CD4-positive, alpha-beta T cell treated with Interleukin-10 for 1 hour (primary cell): ENCODE measurements around the gene TMEM132D.
"Not testable (repeated sequence)": the region's sequence is repeated elsewhere in the genome, so short reads cannot be mapped to it uniquely, and the experiment has no call there.

Source experiments
- DNase-seq: peaks from one replicate; pipeline ENCODE4 v3.0.0-alpha.2; 2020

The TMEM132D gene

DNA sequence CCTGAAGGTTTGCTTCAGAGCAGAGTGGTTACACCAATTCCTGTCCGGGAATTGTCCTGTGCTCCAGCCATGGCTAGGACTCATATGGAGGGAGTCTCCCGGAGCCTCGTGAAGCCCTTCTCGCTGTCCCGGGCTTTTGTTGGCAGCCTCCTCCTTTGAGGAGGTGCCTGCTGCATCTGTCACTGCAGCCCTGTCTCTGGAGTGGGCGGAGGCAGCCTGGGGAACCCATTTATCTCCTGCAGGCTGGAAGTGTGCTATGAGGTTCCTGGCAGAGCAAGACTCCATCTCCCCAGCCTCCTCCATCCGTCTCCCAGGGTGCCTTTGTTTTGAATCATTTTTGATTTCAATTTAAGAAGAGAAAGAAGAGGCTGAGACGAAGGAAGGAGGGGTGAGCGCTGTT lies 695.3 kb downstream of the TMEM132D start:
- DNase-seq: no peak

DNA sequence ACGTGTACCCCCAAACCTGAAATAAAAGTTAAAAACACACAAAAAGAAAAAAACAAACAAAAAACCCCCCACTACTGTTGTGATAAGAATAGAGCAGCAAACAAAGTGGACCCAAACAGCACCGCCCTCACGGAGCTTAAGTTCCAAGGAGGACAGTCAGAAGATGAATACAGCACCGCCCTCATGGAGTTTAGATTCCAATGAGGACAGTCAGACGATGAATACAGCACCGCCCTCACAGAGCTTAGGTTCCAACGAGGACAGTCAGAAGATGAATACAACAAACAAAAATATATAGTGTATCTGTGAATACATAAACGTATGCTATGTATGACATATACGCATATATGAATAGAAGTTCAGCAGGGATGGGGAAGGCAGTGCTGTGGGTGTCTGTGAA lies 696.7 kb downstream of the TMEM132D start:
- DNase-seq: no peak

DNA sequence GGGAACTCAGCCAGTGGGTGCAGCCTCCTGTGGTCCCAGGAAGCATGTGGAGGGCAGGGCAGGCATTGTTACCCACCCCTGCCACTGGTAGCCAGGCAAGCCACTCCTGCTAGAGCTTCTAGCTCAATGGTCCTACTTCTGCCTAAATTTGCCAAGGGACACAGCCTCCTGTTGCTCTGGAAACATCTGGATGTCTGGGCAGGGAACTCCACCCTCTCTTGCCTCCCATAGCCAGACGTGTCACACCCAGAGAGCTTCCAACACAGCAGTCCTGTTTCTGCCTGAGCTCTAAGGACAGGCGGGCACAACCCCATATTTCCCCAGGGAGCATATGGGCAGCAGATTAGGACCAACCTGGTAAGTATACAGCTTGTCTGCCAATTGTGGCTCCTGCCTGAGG lies 700.4 kb downstream of the TMEM132D start:
- no peak for DNase-seq

DNA sequence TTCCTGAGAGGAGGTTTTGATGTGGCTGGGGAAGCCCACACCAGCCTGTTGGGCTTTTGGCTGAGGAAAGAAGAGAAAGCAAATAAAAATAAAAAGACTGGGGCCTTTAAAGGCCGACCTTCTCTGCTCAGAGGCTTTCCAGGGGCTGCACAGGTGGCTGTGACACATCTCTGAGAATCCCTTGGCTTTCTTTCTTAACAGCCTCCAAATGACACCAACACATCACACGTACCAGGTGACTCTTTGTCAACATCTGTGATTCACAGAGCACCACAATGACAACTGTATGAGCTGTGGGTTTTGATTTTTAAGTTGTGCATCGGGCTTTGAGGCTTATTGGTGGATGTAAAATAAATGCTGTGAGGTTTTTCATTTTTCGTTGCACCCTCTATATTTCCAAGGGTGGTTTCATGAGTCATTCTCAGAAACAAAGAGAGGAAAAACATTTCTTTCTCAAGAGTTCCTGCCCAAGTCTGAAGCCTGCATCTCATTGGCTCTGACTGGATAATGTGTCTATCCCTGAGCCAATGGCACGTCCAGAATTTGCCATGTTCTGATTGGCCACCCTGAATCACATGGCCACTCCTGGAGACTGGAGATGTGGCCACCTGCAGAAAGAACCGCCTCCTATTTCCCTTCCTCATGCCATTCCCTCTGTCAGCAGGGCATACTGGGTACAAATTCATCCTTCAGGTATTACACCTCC lies 701.6 kb downstream of the TMEM132D start:
- no peak for DNase-seq

DNA sequence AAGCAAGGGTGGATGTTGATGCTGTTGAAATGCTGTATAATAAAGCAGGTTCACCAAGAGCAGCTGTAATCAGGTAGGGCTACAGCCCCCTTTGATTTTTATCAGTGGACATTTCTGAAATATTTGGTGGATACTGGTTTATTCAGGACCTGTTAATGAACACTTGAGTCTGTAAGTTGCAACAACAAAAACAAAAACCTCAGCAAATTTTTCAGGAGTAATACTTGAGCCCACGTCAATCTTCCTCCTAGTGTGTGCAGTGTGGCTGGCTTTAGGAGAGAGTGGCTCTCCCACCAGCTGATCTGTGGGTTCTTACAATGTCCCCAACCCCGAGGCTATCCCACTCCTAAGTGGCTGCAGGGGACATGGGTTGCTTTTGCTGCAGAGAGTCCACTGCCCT lies 702.8 kb downstream of the TMEM132D start:
- no peak for DNase-seq

DNA sequence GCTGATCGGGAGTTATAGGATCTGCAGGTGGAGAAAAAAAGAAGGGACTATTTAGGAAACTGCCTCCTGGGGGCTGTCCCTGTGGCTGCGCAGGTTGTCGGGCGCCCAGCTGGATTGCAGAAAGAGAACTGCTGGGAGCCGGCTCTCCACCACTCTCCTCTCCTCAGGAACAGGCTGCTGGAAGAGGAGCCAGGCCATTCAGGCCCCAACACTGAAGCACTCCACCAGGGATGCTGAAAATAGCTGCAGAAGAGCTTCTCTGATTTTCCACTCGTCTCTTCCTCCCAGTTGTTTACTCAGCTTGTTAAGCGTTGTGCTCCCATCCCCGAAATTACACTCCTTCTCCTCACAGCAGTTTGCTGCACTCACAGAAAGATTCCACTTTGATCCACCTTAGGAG lies 703.2 kb downstream of the TMEM132D start:
- no peak for DNase-seq

DNA sequence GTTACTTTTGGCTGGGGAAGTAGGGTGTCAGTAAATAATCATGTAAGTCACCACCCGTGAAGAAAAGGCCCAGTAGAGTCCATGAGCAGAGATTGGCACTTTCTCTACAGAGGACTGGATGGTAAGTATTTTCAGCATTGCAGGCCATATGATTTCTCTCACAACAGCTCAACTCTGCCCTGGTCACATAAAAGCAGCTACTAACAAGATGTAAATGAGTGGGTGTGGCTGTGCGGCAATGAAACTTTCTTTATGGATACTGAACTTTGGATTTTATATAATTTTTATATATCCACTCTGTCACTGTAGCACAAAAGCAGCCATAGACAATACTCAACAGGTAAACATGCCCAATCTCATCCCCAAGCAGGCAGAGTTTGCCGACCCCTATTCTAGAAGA lies 706.9 kb downstream of the TMEM132D start:
- DNase-seq: no peak

DNA sequence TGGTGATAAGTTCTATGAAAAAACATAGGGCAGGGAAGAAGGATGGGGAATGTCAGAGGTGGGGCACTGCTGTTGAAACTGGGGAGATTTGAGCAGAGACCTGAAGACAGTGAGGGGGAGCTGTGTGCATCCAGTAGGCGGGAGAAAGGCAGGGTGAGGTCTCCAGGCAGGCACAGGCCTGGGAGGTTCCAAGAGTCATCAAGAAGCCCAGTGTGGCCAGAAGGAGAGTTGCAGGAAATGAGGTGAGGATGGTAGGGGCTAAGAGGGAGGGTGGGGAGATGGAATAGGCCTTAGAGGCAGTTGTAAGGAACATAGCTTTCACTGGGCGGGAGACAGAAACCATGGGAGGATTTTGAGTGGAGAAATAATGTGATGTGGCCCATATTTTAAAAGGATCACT lies 708.7 kb downstream of the TMEM132D start:
- DNase-seq: no peak

DNA sequence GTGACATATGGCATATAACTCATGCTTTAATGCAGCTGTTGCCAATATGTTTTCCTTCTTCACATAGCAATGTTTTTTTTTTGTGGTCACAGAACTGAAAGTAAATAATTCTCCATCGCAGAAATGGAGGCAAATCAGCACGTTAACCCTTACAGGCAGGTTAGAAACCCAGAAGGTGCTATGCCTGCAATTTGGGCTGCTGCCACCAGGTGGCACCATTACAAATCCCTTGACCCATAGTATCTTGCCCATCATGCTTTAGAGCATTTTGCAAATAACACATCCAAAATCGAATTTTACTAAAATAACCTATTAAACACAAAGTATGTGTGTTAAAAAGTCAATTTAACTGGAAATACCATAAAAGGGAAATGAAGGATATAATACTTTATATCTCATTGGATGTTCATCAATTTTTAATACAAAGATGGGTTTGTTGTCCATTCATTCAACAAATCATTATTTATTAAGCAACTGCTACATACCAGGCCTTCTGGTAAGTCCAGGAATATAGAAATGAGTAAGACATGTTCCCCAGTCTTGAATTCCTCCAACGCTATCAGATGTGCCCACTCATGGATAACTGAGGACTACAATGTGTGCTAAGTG lies 710.5 kb downstream of the TMEM132D start:
- no peak for DNase-seq

DNA sequence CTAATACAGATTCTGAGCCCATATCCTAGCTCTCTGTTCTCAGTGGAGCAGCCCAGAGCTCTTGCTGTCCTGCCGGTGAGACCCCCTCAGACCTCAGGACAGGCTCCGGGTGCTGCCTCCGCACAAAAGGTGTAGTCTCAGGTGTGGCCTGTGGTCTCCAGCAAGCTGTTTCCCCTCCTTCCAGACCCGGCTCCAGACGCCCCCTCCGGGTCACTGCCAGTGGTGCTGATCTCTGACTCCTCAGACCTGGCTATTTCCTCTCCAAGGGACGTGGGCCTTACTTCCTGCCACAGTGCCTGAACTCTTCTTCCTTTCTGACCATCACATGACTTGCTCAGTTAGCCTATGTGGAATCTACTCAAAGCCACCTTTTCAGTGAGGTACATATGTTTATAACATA lies 713.0 kb downstream of the TMEM132D start:
- DNase-seq: no peak

DNA sequence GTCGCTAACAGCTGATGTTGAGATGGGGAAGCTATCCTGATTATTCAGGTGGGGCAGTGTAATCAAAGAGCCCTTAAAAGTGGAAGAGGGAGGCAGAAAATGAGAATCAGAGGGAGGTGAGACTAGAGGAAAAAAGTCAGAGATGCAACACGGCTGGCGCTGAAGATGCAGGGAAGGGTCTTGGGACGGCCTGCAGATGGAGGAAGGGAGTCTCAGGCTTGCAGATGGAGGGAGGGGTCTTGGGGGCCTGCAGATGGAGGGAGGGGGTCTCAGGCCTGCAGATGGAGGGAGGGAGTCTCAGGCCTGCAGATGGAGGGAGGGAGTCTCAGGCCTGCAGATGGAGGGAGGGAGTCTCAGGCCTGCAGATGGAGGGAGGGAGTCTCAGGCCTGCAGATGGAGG lies 713.9 kb downstream of the TMEM132D start:
- not testable (repeated sequence) for DNase-seq

DNA sequence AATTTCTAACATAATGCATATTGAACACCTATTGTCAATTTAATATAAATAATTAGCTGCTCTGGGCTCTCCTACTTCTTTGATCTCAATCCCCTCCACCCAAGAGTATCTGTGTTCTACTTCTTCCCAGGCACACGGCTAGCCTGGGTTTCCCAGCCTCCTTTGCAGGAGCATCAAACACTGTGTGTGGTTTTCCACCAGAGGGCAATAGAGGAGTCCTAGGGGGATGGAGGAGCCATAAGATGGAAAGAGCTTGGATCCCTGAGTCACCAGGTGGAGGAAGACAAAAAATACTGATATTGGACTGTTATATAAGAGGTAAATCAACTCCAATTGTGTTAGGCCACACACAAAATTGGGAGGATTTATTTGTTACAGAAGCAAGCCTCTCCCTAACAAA lies 716.9 kb downstream of the TMEM132D start:
- DNase-seq: no peak

DNA sequence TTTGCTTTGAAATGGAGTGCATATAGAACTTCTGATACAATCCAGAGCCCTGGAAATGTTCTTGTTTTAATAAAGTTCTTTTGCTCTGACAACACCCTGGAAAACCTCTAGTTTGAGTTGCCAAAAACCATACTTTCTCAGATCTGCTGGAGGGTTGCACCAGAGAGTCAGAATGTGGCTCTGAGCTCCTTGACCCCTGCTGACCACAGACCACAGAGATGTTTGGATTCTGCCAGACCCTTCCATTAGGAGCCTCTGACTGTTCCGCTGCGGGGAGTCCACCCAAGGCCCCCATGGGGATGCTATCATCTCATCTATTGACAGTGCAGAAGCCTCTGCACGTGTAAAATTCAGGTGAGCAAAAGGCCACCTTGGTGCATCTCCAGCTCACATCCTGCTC lies 718.0 kb downstream of the TMEM132D start:
- DNase-seq: no peak

DNA sequence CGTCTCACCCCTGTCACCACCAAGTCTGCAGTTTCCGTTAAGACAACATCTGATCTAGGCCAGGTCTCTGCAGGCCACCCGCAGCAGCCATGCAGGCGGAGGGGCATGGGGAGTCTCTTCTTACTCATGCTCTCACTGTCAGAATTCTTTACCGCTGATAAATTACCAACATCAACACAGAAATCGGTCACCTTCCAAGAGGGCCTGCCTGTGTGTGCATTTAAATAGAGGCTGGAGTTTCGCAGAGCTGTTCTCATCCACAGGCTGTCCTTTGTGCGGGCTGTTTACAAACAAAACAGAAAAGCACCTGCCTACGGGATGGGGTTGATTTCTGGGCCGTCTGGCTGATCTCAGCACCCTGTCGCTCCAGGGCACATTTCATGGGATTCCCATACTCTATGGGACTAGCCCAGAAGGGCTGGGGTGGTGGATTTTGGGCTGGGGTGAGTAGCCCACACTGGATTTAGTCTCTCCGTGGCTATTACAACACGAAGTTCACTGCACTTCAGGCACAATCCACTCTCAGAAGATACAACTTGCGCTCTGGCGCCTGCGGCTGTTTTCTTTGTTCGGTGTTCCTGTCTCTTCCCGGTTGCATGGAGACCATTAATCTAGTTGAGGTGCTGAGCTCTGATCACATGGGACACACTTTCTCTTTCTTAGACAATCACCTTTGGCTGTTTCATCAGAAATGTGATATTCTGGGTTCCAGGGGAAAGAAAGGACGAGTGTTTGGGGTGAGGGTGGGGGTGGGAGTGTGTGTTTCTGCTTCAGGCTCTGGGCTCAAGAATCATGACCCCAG lies 719.5 kb downstream of the TMEM132D start:
- DNase-seq: no peak

DNA sequence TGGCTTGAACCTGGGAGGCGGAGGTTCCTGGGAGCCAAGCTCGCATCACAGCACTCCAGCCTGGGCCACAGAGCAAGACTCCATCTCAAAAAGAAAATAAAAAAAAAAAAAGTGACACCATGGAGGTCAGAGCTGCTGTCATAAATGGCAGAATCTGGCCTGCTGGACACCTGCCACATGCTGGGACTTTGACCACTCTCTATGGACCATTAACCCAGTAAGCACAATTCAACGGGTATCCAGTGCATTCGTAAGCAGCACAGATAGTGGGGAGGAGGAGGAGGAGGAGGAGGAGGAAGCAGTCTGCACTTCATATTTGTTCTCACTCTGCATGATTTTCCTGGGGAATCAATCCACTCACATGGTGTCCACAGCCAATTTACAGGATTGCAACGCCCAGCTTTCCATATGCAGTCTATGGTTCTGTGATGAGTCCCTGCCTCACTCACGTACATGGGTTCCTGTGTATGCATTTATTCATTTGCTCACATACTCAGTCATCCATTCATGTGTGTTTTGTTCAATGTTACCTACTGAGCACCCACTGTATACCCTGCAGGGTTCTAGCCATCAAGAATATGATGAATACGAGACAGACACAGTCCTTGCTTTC lies 723.8 kb downstream of the TMEM132D start:
- no peak for DNase-seq

DNA sequence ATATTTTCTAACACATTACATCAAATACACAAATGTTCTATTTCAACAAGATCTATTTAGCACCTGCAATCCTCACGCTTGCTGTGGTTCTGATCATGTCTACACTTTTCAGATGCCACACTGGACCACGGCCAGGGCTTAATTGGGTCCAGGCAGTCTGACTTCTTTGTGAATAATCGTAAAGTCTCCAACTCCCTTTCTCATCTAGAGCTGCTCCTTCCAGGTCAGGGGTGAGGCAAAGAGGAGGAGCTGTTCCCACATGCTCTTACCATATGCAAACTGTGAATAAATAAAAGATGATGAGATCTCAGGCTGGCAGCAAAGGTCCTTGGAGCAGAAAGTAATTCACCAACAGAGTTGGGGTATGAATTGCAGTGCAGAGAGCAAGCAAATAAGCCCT lies 733.9 kb downstream of the TMEM132D start:
- DNase-seq: no peak

DNA sequence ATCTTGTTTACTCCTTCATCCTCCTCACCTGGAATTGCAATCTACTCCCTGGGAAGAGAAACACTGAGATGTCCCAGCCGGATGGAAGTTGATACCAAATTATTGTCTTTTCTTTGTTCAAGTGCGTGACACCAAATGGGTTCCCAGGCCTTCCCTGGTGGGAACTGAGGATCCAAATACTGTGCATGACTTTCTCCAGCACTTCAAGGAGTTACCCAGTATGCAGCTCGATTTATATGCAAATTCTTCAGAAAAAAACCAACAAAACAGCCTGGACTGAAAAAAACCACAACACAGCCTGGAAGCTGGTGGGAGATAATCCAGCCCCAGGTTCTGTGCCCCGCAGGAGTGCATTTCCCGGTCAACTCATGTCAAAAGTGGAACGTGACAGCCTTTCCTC lies 740.0 kb downstream of the TMEM132D start:
- DNase-seq: no peak

DNA sequence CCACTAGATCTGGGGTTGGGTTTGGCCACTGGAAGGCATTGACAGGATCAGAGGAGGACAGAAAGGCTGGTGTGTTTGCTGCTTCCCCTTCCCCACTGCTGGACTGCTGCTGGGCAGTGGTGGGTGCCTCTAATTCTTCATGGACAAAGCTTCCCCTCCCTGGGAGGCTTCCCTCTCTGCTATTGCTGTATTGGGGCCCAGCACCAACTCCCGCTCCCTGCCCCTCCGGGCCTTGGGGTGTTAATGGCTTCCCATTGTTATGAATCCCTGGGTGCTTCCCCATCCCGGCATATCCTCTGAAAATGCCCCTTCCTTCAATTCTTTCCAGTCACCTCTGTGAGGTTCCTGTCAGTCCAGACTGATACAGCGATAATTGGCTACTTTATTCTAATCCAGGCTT lies 740.4 kb downstream of the TMEM132D start:
- DNase-seq: no peak

DNA sequence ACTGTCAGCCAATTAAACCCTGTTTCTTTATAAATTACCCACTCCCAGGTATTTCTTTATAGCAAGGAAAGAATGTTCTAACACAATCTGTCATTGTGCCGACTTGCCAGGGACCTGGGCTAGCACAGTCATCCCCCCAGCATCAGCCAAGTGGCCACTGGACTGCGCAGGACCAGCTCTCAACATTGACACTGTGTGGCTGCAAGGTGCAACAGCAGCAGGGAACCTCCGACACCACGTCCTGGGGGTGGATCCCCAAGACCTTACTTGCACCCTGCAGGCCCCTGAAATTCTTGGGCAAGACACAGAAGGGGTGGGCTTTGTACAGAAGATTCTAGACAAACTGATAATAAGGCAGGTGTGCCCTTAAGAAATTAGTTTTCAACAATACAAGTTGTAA lies 741.0 kb downstream of the TMEM132D start:
- DNase-seq: no peak

DNA sequence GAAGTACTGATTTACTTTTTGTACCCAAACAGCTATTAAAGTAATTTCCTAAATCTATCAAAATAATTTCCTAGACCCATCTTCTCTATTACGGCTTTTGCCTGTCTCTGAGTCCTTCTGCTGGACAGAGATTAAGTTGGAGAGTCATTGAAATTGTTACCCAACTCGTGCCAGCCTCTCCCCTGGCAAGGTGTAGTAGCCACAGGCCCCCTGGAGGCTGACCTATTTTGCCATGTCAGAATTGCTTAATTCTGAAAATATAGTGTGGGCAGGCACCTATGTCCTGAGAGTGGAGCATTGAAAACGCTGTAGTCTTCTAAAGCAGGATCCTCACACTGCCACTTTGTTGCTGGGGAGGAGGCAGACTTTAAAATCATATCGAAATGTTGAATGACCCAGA lies 742.3 kb downstream of the TMEM132D start:
- DNase-seq: no peak

DNA sequence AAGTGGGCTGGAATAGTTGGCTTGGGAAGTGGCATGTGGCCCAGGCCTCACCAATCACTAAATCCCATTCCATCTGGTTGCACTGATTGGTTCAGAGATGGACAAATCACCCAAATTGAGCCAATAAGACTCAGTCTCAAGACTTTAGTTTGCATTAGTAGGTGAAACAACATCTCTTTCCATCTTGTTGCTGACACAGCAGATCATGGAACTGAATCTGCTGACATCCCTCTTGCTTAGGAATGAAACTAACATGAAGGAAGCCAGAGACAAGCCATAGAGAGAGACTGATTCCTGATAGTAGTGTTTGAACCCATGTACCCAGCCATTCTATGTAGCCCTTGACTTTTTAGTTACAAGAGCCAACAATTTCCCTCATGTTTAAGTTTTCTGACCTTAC lies 743.5 kb downstream of the TMEM132D start:
- DNase-seq: no peak

DNA sequence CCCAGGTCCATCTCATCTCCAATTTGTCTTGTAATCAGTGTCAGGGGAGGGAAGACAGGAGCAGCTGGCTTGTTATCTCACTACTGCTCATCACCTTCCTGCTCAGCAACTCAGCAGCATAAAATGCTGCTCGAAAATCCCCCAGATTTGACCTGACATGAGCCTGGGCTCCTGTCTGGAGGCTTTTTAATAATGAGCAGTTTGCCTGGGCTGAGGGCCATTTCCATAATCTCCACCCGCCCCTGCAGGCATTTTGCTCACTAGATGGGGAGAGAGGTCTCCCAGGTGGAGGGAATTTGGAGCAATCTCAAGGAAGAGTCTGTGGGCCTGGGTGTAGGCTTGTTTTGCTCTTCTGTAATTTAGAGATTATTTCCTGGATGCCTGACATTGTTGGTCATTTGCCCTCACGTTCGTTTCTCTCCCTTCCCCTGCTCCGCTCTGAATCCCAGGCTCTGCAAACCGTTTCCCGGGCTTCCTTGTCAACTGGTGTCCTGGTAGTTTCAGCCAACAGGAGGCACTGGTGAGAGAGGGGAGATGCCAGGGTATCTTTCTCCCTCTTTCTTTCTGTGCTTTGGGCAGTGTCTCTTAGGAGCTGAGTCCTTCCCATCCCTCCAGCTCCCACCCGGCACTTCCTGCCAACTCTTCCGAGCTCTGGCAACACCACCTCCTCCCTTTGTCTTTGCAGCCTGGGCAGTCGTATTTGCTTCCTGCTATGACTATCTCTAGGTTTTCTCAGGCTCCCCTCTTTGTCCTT lies 751.3 kb downstream of the TMEM132D start:
- DNase-seq: no peak

DNA sequence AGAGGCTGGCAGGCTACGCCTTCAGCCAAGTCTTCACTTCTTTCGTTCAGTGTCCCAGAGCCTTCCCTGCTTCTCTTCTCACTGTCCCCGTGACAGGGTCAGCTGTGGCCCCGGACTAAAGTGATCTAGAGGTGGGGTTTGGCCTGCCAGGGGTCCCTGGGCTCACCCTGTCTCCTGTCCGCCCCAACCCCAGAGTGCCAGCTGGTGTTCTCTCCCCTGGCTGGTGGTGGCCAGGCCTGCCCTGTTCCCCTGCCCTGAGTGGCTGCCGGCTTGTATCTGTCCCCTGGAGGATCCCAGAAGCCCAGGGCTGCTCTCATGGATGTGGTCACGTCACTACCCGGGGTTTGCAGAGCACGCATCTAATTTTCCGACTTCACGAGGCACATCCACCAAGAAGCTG lies 753.1 kb downstream of the TMEM132D start:
- DNase-seq: no peak
